Natural killer cell (primary cell): Measurements from ENCODE around the gene SLCO4C1. TPM values are rescaled to one million over a fixed set of nuclear protein-coding genes. Genes with fewer than 3 reads are reported as not detected.

Experiments
- ATAC-seq, 3 donors: fragments of 150-1000 bp in 2 of 3; fragments of 200-7000 bp in 1 of 3; cut with Tn5 transposase; 1 replicate in 1 of 3; 2 replicates in 2 of 3; pipeline ENCODE4 v1.10.0; 2021; ENCODE audit warnings: mild to moderate bottlenecking in 2 of 3, moderate library complexity in 2 of 3
- DNase-seq, 2 donors: peaks; one replicate each; pipeline versions ENCODE4 v3.0.0 to v3.0.0-alpha.2; 2013 to 2021; ENCODE audit warnings: mixed read lengths in 1 of 2
- H3K27ac ChIP-seq: one replicate; pipeline ENCODE4 v1.5.1; 2013; ENCODE audit warnings: mild to moderate bottlenecking, low read length
- H3K27me3 ChIP-seq: one replicate; pipeline ENCODE4 v1.6.1; 2013; ENCODE audit warnings: low read length; ENCODE audit not compliant: control insufficient read depth, insufficient read depth
- H3K36me3 ChIP-seq: one replicate; pipeline ENCODE4 v1.6.1; 2013; ENCODE audit warnings: low read length; ENCODE audit not compliant: control insufficient read depth, insufficient read depth
- H3K4me1 ChIP-seq: one replicate; pipeline ENCODE4 v1.6.1; 2013; ENCODE audit warnings: low read length; ENCODE audit not compliant: control insufficient read depth, insufficient read depth
- H3K4me3 ChIP-seq: one replicate; pipeline ENCODE4 v1.5.1; 2013; ENCODE audit warnings: low read length
- H3K9me3 ChIP-seq: one replicate; pipeline ENCODE4 v1.6.1; 2013; ENCODE audit warnings: low read length; ENCODE audit not compliant: control insufficient read depth, insufficient read depth
- H3K27ac Mint-ChIP-seq, 2 donors: one replicate each; pipeline ENCODE4 v1.8.0; 2022; ENCODE audit warnings: mild to moderate bottlenecking in 2 of 2, mixed read lengths in 2 of 2, moderate library complexity in 1 of 2
- H3K27me3 Mint-ChIP-seq, 2 donors: one replicate each; pipeline ENCODE4 v1.8.0; 2022; ENCODE audit warnings: low read depth in 2 of 2, mixed read lengths in 2 of 2
- H3K36me3 Mint-ChIP-seq: one replicate; pipeline ENCODE4 v1.8.0; 2022; ENCODE audit warnings: mixed read lengths
- H3K4me1 Mint-ChIP-seq, 2 donors: one replicate each; pipeline ENCODE4 v1.8.0; 2022; ENCODE audit warnings: mixed read lengths in 2 of 2
- H3K4me3 Mint-ChIP-seq: one replicate; pipeline ENCODE4 v1.8.0; 2022; ENCODE audit warnings: mild to moderate bottlenecking, moderate library complexity, mixed read lengths
- H3K9me3 Mint-ChIP-seq, 2 donors: one replicate each; pipeline ENCODE4 v1.8.0; 2022; ENCODE audit warnings: mixed read lengths in 2 of 2
- CTCF ChIP-seq: fragments of 200-600 bp; IDR thresholded peaks from one replicate; pipeline ENCODE4 v1.8.0; 2022; ENCODE audit warnings: antibody characterized with exemption
- WGBS: methylation state at CpG from one replicate; pipeline ENCODE4 v1.1.7; 2013; ENCODE audit warnings: missing lambda C conversion rate; ENCODE audit not compliant: insufficient coverage; 5-methylcytosine and 5-hydroxymethylcytosine counted together
- intact Hi-C: fragments of 100-400 bp; cut with micrococcal nuclease; formaldehyde crosslinking; loops from one replicate; pipeline ENCODE4 v1.14.2; 2022
- total RNA-seq, 4 donors: library from RNA; stranded (reverse); fragments of 120-200 nt in 1 of 4; gene quantifications; one replicate each; pipeline versions ENCODE4 v1.2.3 to v1.2.4, GENCODE V29; 2013 to 2022

SLCO4C1 gene
- total RNA-seq, 3 donors from 2014 or later (not counting 1 experiment from before 2014, with no cell fraction given) = 30.9 to 44.7 (median 31.2) TPM

DNA sequence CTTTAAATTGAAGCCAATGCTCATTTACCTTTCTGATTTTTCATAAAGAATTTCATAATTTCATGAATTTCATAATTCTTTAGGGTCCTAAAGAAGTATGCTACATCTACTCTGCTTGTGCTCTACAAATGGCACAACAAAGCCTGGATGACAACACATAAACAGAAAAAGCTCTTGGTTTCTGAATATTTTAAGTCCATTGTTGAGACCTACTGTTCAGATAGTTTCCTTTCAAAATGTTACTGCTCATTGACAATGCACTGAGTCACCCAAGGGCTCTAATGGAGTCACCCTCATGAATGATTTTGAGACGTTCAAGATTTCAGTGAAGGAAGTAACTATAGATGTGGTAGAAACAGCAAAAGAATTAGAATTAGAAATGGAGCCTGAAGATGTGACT lies 74.1 kb downstream of the SLCO4C1 start:
- Histone ChIP-seq H3K27me3 (peaks cover 5% of the 10 kb centered on the region), H3K4me1 (no peaks in the 10 kb centered on the region), H3K36me3 (no peaks in the 10 kb centered on the region), H3K4me3 (no peak overlapping the region), H3K9me3 (no peaks in the 10 kb centered on the region), H3K27ac (no peak overlapping the region)
- peaks cover 6 to 12% of the 10 kb centered on the region in 2 donors for H3K27me3 Mint-ChIP-seq
- H3K27ac Mint-ChIP-seq = no peak overlapping the region
- 82% methylated on average over 1 of the region's 1 CpG for WGBS
- ATAC-seq (no peak), DNase-seq (no peak)
- H3K9me3 Mint-ChIP-seq = no peaks in the 10 kb centered on the region
- intact Hi-C loops = loop anchor here (5.0 kb wide), 1 partner anchor 1600 kb away; no protein-coding TSS in a partner anchor
- H3K36me3 Mint-ChIP-seq = no peaks in the 10 kb centered on the region
- TF ChIP-seq CTCF = no peak
- H3K4me1 Mint-ChIP-seq = no peaks in the 10 kb centered on the region
- H3K4me3 Mint-ChIP-seq = no peak overlapping the region

- intact Hi-C loops = no loop called here
- WGBS = 60% methylated on average over 1 of the region's 1 CpG
- H3K27ac Mint-ChIP-seq = no peak overlapping the region
- no peak overlapping the region for H3K4me3 Mint-ChIP-seq
- Histone ChIP-seq H3K27me3 (peaks cover 5% of the 10 kb centered on the region), H3K9me3 (no peaks in the 10 kb centered on the region), H3K4me1 (no peaks in the 10 kb centered on the region), H3K36me3 (no peaks in the 10 kb centered on the region), H3K27ac (no peak overlapping the region), H3K4me3 (no peak overlapping the region)
- H3K4me1 Mint-ChIP-seq = no peaks in the 10 kb centered on the region
- peaks cover 9 to 22% of the 10 kb centered on the region in 2 donors for H3K27me3 Mint-ChIP-seq
- no peaks in the 10 kb centered on the region for H3K9me3 Mint-ChIP-seq
- no peaks in the 10 kb centered on the region for H3K36me3 Mint-ChIP-seq
- no peak for ATAC-seq
- no peak for DNase-seq
- no peak for TF ChIP-seq CTCF
Measured at GRCh38 chr5:102218159-102218558, 77.9 kb downstream of the SLCO4C1 start.

DNA sequence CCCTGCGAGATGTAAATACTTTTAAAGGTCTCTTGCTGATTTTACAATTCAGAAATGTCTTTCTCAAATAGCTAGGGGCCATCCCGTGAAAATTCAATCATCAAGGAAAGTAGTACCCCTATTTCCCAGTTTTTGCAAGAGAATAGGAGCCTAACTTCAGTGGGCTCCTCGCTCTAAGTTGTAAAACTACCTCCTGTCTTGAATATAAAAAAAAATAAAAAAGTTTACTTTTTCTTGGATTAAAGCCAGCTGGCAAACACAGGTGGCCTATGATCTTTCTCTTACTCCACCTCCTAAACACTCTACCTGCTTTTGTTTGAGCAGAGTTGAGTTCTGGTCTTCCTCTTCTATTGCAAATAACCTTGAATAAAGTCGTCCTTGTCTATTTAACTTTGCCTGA lies 79.4 kb downstream of the SLCO4C1 start:
- DNase-seq = no peak
- 69% methylated on average over 3 of the region's 4 CpGs for WGBS
- Mint-ChIP-seq H3K9me3 (no peaks in the 10 kb centered on the region), H3K27me3 (peaks cover 17 to 32% of the 10 kb centered on the region in 2 donors), H3K27ac (no peak overlapping the region), H3K36me3 (no peaks in the 10 kb centered on the region), H3K4me3 (no peak overlapping the region), H3K4me1 (no peaks in the 10 kb centered on the region)
- Histone ChIP-seq H3K27ac (no peak overlapping the region), H3K4me1 (no peaks in the 10 kb centered on the region), H3K9me3 (no peaks in the 10 kb centered on the region), H3K36me3 (no peaks in the 10 kb centered on the region), H3K27me3 (no peaks in the 10 kb centered on the region), H3K4me3 (no peak overlapping the region)
- no peak for ATAC-seq
- intact Hi-C loops = no loop called here
- TF ChIP-seq CTCF = no peak

DNA sequence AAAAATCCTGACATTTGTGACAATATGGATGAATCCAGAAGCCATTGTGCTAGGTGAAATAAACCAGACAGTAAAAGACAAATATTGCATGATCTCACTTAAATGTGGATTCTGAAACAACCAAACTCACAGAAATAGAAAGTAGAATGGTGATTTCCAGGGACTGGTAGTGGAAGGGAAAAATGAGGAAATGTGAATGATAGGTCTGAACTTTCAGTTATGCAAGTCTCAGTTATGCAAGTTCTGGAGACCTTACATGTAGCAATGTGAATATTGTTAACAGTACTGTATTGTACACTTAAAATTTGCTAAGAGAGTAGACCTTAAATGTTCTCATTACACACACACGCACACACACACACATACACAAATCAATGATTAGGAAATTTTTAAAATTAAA lies 84.9 kb downstream of the SLCO4C1 start:
- ATAC-seq (peak in 1 of 3 donors; percentile 24), DNase-seq (no peak)
- no peaks in the 10 kb centered on the region for H3K9me3 Mint-ChIP-seq
- no peak overlapping the region for H3K4me3 Mint-ChIP-seq
- Histone ChIP-seq H3K27me3 (no peaks in the 10 kb centered on the region), H3K9me3 (no peaks in the 10 kb centered on the region), H3K27ac (no peak overlapping the region), H3K4me3 (no peak overlapping the region), H3K36me3 (no peaks in the 10 kb centered on the region), H3K4me1 (no peaks in the 10 kb centered on the region)
- WGBS = no CpG with 5 or more reads among the region's 1 CpG
- intact Hi-C loops = no loop called here
- no peak overlapping the region for H3K27ac Mint-ChIP-seq
- no peak for TF ChIP-seq CTCF
- peaks cover 11 to 23% of the 10 kb centered on the region in 2 donors for H3K27me3 Mint-ChIP-seq
- H3K4me1 Mint-ChIP-seq = no peaks in the 10 kb centered on the region
- no peaks in the 10 kb centered on the region for H3K36me3 Mint-ChIP-seq
